ENCODE measurements around the gene HECA. TPM values are rescaled to one million over a fixed set of nuclear protein-coding genes. Genes with fewer than 3 reads are reported as not detected.

The HECA gene
- total RNA-seq, 1 experiment from 2014 or later = 9.4 TPM

- no peak for TF ChIP-seq GRHL2 (CRISPR knock-in tag; IDR thresholded peaks at IDR 0.05; ENCODE audit: insufficient replicate concordance, severe bottlenecking)
Measured at GRCh38 chr6:139149383-139149782, 14.5 kb downstream of the HECA start (continued).

- H3K4me3 Mint-ChIP-seq = no peak overlapping the region
Measured at GRCh38 chr6:139150920-139151319, 16.0 kb downstream of the HECA start.

GRCh38 chr6:139151425-139152087 is 16.7 kb downstream of the HECA start:
- ChIA-PET CTCF (interaction anchor here (1.2 kb wide), 3 partner anchors 13 to 213 kb away, joined by 3 to 4 read pairs (median 3); no protein-coding TSS in a partner anchor), POLR2A (no interaction called here)
- H3K27ac Mint-ChIP-seq = no peak overlapping the region
- no peaks in the 10 kb centered on the region for H3K27me3 Mint-ChIP-seq (ENCODE audit: low read depth)
- H3K9me3 Mint-ChIP-seq = no peaks in the 10 kb centered on the region
- no peak for ATAC-seq
- no peak for DNase-seq (ENCODE audit: low spot score)
- no peaks in the 10 kb centered on the region for H3K36me3 Mint-ChIP-seq
- no peak overlapping the region for H3K4me3 Mint-ChIP-seq
- H3K4me1 Mint-ChIP-seq = peaks cover 24% of the 10 kb centered on the region
- no peak for TF ChIP-seq NR3C1 (CRISPR knock-in tag; conservative IDR thresholded peaks at IDR 0.05; ENCODE audit: low read depth)
- no peak for TF ChIP-seq NR1H2 (CRISPR knock-in tag; IDR thresholded peaks at IDR 0.05)
- TF ChIP-seq JAZF1 (CRISPR knock-in tag; IDR thresholded peaks at IDR 0.05) = no peak
- TF ChIP-seq RORB (CRISPR knock-in tag; IDR thresholded peaks at IDR 0.05) = no peak
- TF ChIP-seq TEAD4 (CRISPR knock-in tag; IDR thresholded peaks at IDR 0.05) = no peak
- no peak for TF ChIP-seq CTCF (IDR thresholded peaks at IDR 0.05)

More at GRCh38 chr6:139150920-139151319, 16.0 kb downstream of the HECA start:
- ChIA-PET POLR2A (no interaction called here), CTCF (no interaction called here)
- no peak for DNase-seq (ENCODE audit: low spot score)
- TF ChIP-seq AR (CRISPR knock-in tag; IDR thresholded peaks at IDR 0.05) (no peak), NR1H2 (CRISPR knock-in tag; IDR thresholded peaks at IDR 0.05) (no peak), GTF2I (CRISPR knock-in tag; conservative IDR thresholded peaks at IDR 0.05) (no peak), TEAD4 (CRISPR knock-in tag; IDR thresholded peaks at IDR 0.05) (no peak), FOXJ3 (CRISPR knock-in tag; IDR thresholded peaks at IDR 0.05; ENCODE audit: borderline replicate concordance) (no peak), ZNF219 (CRISPR knock-in tag; IDR thresholded peaks at IDR 0.05; ENCODE audit: borderline replicate concordance) (no peak), ATF1 (CRISPR knock-in tag; IDR thresholded peaks at IDR 0.05) (no peak), NR2C2 (CRISPR knock-in tag; IDR thresholded peaks at IDR 0.05) (no peak)
- Mint-ChIP-seq H3K36me3 (no peaks in the 10 kb centered on the region), H3K27me3 (ENCODE audit: low read depth) (no peaks in the 10 kb centered on the region), H3K4me1 (peaks cover 25% of the 10 kb centered on the region), H3K9me3 (no peaks in the 10 kb centered on the region), H3K27ac (no peak overlapping the region)
- ATAC-seq = no peak

GRCh38 chr6:139152088-139152891 is 17.4 kb downstream of the HECA start:
- Mint-ChIP-seq H3K4me1 (peaks cover 24% of the 10 kb centered on the region), H3K4me3 (no peak overlapping the region), H3K9me3 (peaks cover under 1% of the 10 kb centered on the region), H3K27me3 (ENCODE audit: low read depth) (no peaks in the 10 kb centered on the region), H3K27ac (no peak overlapping the region), H3K36me3 (peaks cover under 1% of the 10 kb centered on the region)
- no peak for TF ChIP-seq NR2C2 (CRISPR knock-in tag; IDR thresholded peaks at IDR 0.05)
- no peak for TF ChIP-seq ATF1 (CRISPR knock-in tag; IDR thresholded peaks at IDR 0.05)
- TF ChIP-seq PRRX2 (CRISPR knock-in tag; IDR thresholded peaks at IDR 0.05) = no peak
- ChIA-PET POLR2A (interaction anchor here (0.6 kb wide), 1 partner anchor 615 kb away, joined by 3 read pairs; no protein-coding TSS in a partner anchor), CTCF (interaction anchor here (1.2 kb wide), 3 partner anchors 12 to 212 kb away, joined by 3 to 4 read pairs (median 3); no protein-coding TSS in a partner anchor)
- DNase-seq (ENCODE audit: low spot score) = no peak
- no peak for ATAC-seq
